HCT116 (cell line): ENCODE results near the gene NACC2. TPM values are rescaled to one million over a fixed set of nuclear protein-coding genes. Genes with fewer than 3 reads are reported as not detected.

Experiments
- ATAC-seq: fragments of 200-7000 bp; cut with Tn5 transposase; 2 replicates; pipeline ENCODE4 v1.9.1; 2020; ENCODE audit warnings: mild to moderate bottlenecking, moderate library complexity
- BruUV-seq: library from RNA; stranded (reverse); fragments of 400-500 nt; replicated peaks from 2 replicates; lab custom pipeline; 2021; lab: Mats Ljungman, UMichigan
- CTCF ChIA-PET: fragments of 300-600 bp; sonication (Branson Sonifier 250); formaldehyde crosslinking; loops from one replicate; lab custom pipeline; 2021; ENCODE audit warnings: antibody characterized with exemption; lab: Charles Lee
- POLR2A ChIA-PET: fragments of 300-600, 350-600 bp; sonication (Branson Sonifier 250); formaldehyde crosslinking; loops from one replicate; lab custom pipeline; 2021; ENCODE audit warnings: antibody characterized with exemption; lab: Charles Lee
- RAD21 ChIA-PET, 2 experiments: fragments of 300-600 bp; sonication (Branson Sonifier 250); formaldehyde crosslinking; loops; one replicate each; lab custom pipeline; 2023; ENCODE audit warnings: low total read pairs in 2 of 2; ENCODE audit not compliant: uncharacterized antibody in 2 of 2, unreplicated experiment in 2 of 2, low non-redundant PET in 1 of 2; lab: Charles Lee
- DNase-seq: peaks from one replicate; pipeline ENCODE4 v3.0.0-alpha.2; 2010; ENCODE audit warnings: low read depth, low spot score
- H2AFZ ChIP-seq: fragments of 200-600 bp; shearing (Covaris generic), sonication (generic); 2 replicates; pipeline ENCODE4 v1.6.1; 2017; ENCODE audit warnings: low read depth, mixed run types, mixed read lengths, antibody characterized with exemption, low read length; ENCODE audit not compliant: poor library complexity, severe bottlenecking
- H3K27ac ChIP-seq: 2 replicates; pipeline ENCODE4 v1.5.1; 2012; ENCODE audit warnings: low read depth, low read length
- H3K27me3 ChIP-seq: fragments of 200-600 bp; sonication (generic); 2 replicates; pipeline ENCODE4 v1.6.1; 2016; ENCODE audit warnings: mixed run types, low read length, mixed read lengths; ENCODE audit not compliant: insufficient read depth
- H3K36me3 ChIP-seq, 2 experiments: fragments of 200-500 bp in 1 of 2; fragments of 200-600 bp in 1 of 2; sonication (Bioruptor generic) in 1 of 2; sonication (generic) in 1 of 2; 2 replicates each; pipeline versions ENCODE4 v1.5.1 to v1.6.1; 2014 to 2016; ENCODE audit warnings: low read length in 2 of 2, inconsistent platforms in 1 of 2, mixed read lengths in 1 of 2, mixed run types in 1 of 2; ENCODE audit not compliant: insufficient read depth in 2 of 2, control insufficient read depth in 1 of 2
- H3K4me1 ChIP-seq, 2 experiments: fragments of 200-600 bp in 1 of 2; sonication (generic) in 1 of 2; 2 replicates each; pipeline versions ENCODE4 v1.5.1 to v1.6.1; 2012 to 2017; ENCODE audit warnings: low read length in 2 of 2, inconsistent platforms in 1 of 2, mild to moderate bottlenecking in 1 of 2, mixed read lengths in 1 of 2, mixed run types in 1 of 2, moderate library complexity in 1 of 2; ENCODE audit not compliant: insufficient read depth in 2 of 2, control insufficient read depth in 1 of 2
- H3K4me2 ChIP-seq: fragments of 200-600 bp; sonication (generic); 2 replicates; pipeline ENCODE4 v1.6.1; 2017; ENCODE audit warnings: mixed run types, low read length, mixed read lengths
- H3K4me3 ChIP-seq, 2 experiments: fragments of 200-600 bp in 1 of 2; sonication (generic) in 1 of 2; replicated peaks in 1 of 2; 2 replicates each; pipeline ENCODE4 v1.5.1; 2011 to 2016; ENCODE audit warnings: low read length in 2 of 2, control low read depth in 1 of 2, low read depth in 1 of 2, mild to moderate bottlenecking in 1 of 2, mixed read lengths in 1 of 2, mixed run types in 1 of 2
- H3K79me2 ChIP-seq: fragments of 200-600 bp; sonication (generic); 2 replicates; pipeline ENCODE4 v1.6.1; 2017; ENCODE audit warnings: mild to moderate bottlenecking, mixed run types, low read length, moderate library complexity, mixed read lengths; ENCODE audit not compliant: insufficient read depth
- H3K9ac ChIP-seq: fragments of 200-600 bp; sonication (generic); 2 replicates; pipeline ENCODE4 v1.6.1; 2016; ENCODE audit warnings: low read length, mixed read lengths
- H3K9me2 ChIP-seq: fragments of 200-600 bp; sonication (generic), shearing (Covaris generic); 2 replicates; pipeline ENCODE4 v1.6.1; 2017; ENCODE audit warnings: mixed run types, mild to moderate bottlenecking, moderate library complexity; ENCODE audit not compliant: insufficient read depth
- H3K9me3 ChIP-seq, 2 experiments: fragments of 200-500 bp in 1 of 2; fragments of 200-600 bp in 1 of 2; sonication (Bioruptor generic) in 1 of 2; sonication (generic) in 1 of 2; 2 replicates each; pipeline ENCODE4 v1.6.1; 2014 to 2017; ENCODE audit warnings: low read length in 2 of 2, mixed read lengths in 2 of 2, inconsistent platforms in 1 of 2, low read depth in 1 of 2, mild to moderate bottlenecking in 1 of 2, mixed run types in 1 of 2, moderate library complexity in 1 of 2; ENCODE audit not compliant: control insufficient read depth in 1 of 2, insufficient read depth in 1 of 2
- H4K20me1 ChIP-seq: fragments of 200-600 bp; sonication (generic), shearing (Covaris generic); 2 replicates; pipeline ENCODE4 v1.6.1; 2017; ENCODE audit warnings: mixed run types, mild to moderate bottlenecking, moderate library complexity; ENCODE audit not compliant: insufficient read depth
- CTCF ChIP-seq, 3 experiments: fragments of 200-600 bp in 1 of 3; sonication (generic) in 1 of 3; IDR thresholded peaks in 2 of 3; conservative IDR thresholded peaks in 1 of 3; 2 replicates each; pipeline ENCODE4 v1.5.1; 2012 to 2017; ENCODE audit warnings: low read depth in 2 of 3, low read length in 2 of 3, antibody characterized with exemption in 1 of 3, borderline replicate concordance in 1 of 3, control low read depth in 1 of 3, mild to moderate bottlenecking in 1 of 3, mixed read lengths in 1 of 3, mixed run types in 1 of 3, moderate library complexity in 1 of 3; ENCODE audit not compliant: insufficient read depth in 1 of 3
- EGR1 ChIP-seq: IDR thresholded peaks from 2 replicates; pipeline ENCODE4 v1.6.1; 2012; ENCODE audit warnings: low read depth
- EZH2phosphoT487 ChIP-seq: fragments of 200-600 bp; IDR thresholded peaks from 2 replicates; pipeline ENCODE4 v1.6.1; 2018; ENCODE audit warnings: antibody characterized with exemption, borderline replicate concordance
- FOSL1 ChIP-seq: IDR thresholded peaks from 2 replicates; pipeline ENCODE4 v1.6.1; 2012; ENCODE audit warnings: low read depth
- RAD21 ChIP-seq: IDR thresholded peaks from 2 replicates; pipeline ENCODE4 v1.6.1; 2012; ENCODE audit warnings: low read depth, mild to moderate bottlenecking
- REST ChIP-seq: IDR thresholded peaks from 2 replicates; pipeline ENCODE4 v1.6.1; 2012; ENCODE audit warnings: low read depth
- SIN3A ChIP-seq: IDR thresholded peaks from 2 replicates; pipeline ENCODE4 v1.6.1; 2012; ENCODE audit warnings: low read depth
- intact Hi-C: fragments of 100-400 bp; cut with micrococcal nuclease; formaldehyde crosslinking; loops from 2 replicates; pipeline ENCODE4 v1.10.0; 2022
- total RNA-seq: library from RNA; stranded (reverse); gene quantifications from one replicate; pipeline ENCODE4 v1.2.1, GENCODE V29; 2021; ENCODE audit not compliant: unreplicated experiment

Gene NACC2
- total RNA-seq, 1 experiment from 2014 or later, result 27.8 TPM

GRCh38 chr9:135975834-135976233, 119.3 kb downstream of the NACC2 start (continued):
- TF ChIP-seq REST (no peak), FOSL1 (no peak), CTCF (IDR thresholded peaks at IDR 0.05 in 2 of 3, conservative IDR thresholded peaks at IDR 0.05 in 1 of 3; ENCODE audit: borderline replicate concordance in 1 of 3, insufficient read depth in 1 of 3, low read depth in 2 of 3, low read length in 2 of 3) (no peak)

GRCh38 chr9:135974220-135974573, 120.9 kb downstream of the NACC2 start:
- no peaks in the 10 kb centered on the region for H4K20me1 ChIP-seq
- no peaks in the 10 kb centered on the region for H3K36me3 ChIP-seq
- intact Hi-C loops, result no loop called here
- POLR2A ChIA-PET, result no interaction called here
- no peak for TF ChIP-seq SIN3A
- TF ChIP-seq EZH2phosphoT487, result no peak
- peak; percentile 17 to 30 (median 24); a peak in 4 of 6 replicates for TF ChIP-seq CTCF (IDR thresholded peaks at IDR 0.05 in 2 of 3, conservative IDR thresholded peaks at IDR 0.05 in 1 of 3; ENCODE audit: borderline replicate concordance in 1 of 3, insufficient read depth in 1 of 3, low read depth in 2 of 3, low read length in 2 of 3)
- TF ChIP-seq EGR1, result no peak
- TF ChIP-seq RAD21, result peak; percentile 53; the same call in 1 of the 2 replicates
- H3K9ac ChIP-seq, result no peak overlapping the region
- H3K4me3 ChIP-seq, result no peak overlapping the region
- H3K79me2 ChIP-seq, result no peaks in the 10 kb centered on the region
- RAD21 ChIA-PET, result no interaction called here
- no TSS peak for BruUV-seq
- no peaks in the 10 kb centered on the region for H3K9me2 ChIP-seq
- CTCF ChIA-PET, result interaction anchor here (1.3 kb wide), 1 partner anchor 13 kb away, joined by 4 read pairs; the partner anchor contains the start of gene UBAC1
- ATAC-seq, result no peak
- no peaks in the 10 kb centered on the region for H3K4me1 ChIP-seq
- no peak overlapping the region for H2AFZ ChIP-seq
- H3K27ac ChIP-seq, result no peak overlapping the region
- H3K27me3 ChIP-seq, result peaks cover 4% of the 10 kb centered on the region; the same call in 1 of the 2 replicates
- no peaks in the 10 kb centered on the region for H3K9me3 ChIP-seq
- H3K4me2 ChIP-seq, result no peak overlapping the region
- no peak for DNase-seq
